ENCODE data around the gene DUSP9.

DUSP9 gene

DNA sequence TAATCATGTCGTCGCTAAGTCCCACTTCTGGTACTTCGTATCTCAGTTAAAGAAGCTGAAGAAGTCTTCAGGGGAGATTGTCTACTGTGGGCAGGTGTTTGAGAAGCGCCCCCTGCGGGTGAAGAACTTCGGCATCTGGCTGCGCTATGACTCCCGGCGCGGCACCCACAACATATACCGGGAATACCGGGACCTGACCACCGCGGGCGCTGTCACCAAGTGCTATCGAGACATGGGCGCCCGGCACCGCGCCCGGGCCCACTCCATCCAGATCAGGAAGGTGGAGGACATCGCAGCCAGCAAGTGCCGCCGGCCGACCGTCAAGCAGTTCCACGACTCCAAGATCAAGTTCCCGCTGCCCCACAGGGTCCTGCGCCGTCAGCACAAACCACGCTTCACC is 15.3 kb downstream of the DUSP9 start (continued):
- TF ChIP-seq ZNF549 (tag by site-specific recombination; IDR thresholded peaks at IDR 0.05) (no peak), ZNF776 (tag by site-specific recombination; IDR thresholded peaks at IDR 0.05; ENCODE audit: borderline replicate concordance) (no peak), ZNF214 (tag by site-specific recombination; IDR thresholded peaks at IDR 0.05; ENCODE audit: borderline replicate concordance) (no peak), MYNN (tag by site-specific recombination; IDR thresholded peaks at IDR 0.05; ENCODE audit: borderline replicate concordance) (no peak), YY2 (tag by site-specific recombination; IDR thresholded peaks at IDR 0.05) (no peak), ZXDB (tag by site-specific recombination; IDR thresholded peaks at IDR 0.05) (no peak)

DNA sequence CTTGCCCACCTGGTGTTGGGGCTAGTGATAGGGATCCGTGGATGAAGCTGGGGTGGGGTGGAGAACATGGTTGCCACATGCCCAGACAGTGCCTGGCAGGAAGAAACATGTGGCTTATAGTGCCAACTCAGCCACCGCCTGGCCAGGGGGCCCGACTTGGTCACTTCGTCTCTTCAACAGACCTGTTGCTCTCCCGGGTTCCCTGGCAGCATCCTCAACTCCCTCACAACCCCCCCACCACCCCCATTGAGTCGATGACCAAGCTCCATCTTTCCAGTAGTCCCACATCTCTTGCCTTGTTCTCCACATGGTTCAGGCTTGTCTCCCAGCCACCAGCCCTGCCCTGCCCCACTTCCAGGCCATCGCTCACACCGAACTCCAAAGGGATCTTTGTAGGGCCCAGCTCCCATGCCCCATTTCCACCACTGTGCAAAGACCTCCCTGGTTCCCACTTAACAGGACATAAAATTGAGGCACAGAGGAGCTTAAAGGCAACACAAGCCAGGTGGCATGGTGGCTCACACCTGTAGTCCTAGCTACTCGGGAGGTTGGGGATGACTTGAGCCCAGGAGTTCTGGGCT is 18.8 kb downstream of the DUSP9 start:
- no peaks in the 10 kb centered on the region for H3K36me3 ChIP-seq (ENCODE audit: control insufficient read depth in 2 of 2, insufficient read depth in 1 of 2, low read length in 2 of 2)
- no peak overlapping the region for H3K27ac ChIP-seq (ENCODE audit: extremely low read depth, low read depth, low read length)
- H3K4me1 ChIP-seq (ENCODE audit: control insufficient read depth, insufficient read depth, low read length): no peaks in the 10 kb centered on the region
- TF ChIP-seq ZNF169 (tag by site-specific recombination; IDR thresholded peaks at IDR 0.05): no peak
- TF ChIP-seq SCRT2 (tag by site-specific recombination; IDR thresholded peaks at IDR 0.05): peak; percentile 50
- TF ChIP-seq, protein P1, sequence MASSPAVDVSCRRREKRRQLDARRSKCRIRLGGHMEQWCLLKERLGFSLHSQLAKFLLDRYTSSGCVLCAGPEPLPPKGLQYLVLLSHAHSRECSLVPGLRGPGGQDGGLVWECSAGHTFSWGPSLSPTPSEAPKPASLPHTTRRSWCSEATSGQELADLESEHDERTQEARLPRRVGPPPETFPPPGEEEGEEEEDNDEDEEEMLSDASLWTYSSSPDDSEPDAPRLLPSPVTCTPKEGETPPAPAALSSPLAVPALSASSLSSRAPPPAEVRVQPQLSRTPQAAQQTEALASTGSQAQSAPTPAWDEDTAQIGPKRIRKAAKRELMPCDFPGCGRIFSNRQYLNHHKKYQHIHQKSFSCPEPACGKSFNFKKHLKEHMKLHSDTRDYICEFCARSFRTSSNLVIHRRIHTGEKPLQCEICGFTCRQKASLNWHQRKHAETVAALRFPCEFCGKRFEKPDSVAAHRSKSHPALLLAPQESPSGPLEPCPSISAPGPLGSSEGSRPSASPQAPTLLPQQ (tag by site-specific recombination; IDR thresholded peaks at IDR 0.05): no peak
- TF ChIP-seq ZNF157 (tag by site-specific recombination; IDR thresholded peaks at IDR 0.05): no peak
- no peak for TF ChIP-seq ZNF37A (tag by site-specific recombination; IDR thresholded peaks at IDR 0.05)
- ChIA-PET POLR2A (interaction anchor here (0.5 kb wide), 1 partner anchor 22 kb away, joined by 3 read pairs; the partner anchor contains the start of gene SLC6A8), CTCF (interaction anchor here (0.5 to 4.8 kb wide), 13 partner anchors 8 to 633 kb away, joined by 3 to 63 read pairs (median 4); no protein-coding TSS in a partner anchor)
- H3K9me3 ChIP-seq (ENCODE audit: control insufficient read depth, insufficient read depth, low read depth, low read length): no peaks in the 10 kb centered on the region
- no peak overlapping the region for H3K4me3 ChIP-seq (ENCODE audit: low read depth, low read length)

DNA sequence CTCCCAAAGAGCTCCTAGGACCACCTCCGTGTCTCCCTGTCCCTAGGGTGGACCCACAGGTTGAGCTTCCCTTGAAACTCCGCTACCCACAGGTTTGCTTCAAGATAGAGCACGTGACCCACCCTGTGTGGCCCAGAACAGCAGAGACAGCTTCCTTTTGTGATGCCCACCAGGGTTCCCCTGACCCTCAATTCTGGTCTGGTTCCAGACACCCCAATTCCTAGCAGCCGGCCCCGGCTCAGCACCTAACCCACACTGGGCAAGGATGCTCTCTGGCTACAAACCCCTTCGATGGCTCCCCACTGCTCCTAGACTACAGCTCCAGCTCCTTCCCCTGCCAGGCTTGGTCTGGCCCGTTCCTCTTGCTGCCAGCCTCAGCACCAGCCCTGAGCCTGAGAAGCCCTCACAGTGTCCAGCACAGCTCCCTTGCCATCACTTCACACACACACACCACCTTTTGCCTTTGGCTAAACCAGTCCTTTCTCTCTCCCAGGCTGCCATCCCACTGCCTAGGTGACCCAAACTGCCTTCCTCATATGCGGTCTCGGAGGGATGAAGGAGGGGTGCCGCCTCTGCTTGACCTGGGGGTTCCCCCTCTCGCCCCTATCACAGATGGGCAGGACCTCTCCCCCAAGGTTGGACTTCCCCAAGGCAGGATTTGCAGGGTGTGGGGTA is 20.4 kb downstream of the DUSP9 start:
- TF ChIP-seq, protein P2, sequence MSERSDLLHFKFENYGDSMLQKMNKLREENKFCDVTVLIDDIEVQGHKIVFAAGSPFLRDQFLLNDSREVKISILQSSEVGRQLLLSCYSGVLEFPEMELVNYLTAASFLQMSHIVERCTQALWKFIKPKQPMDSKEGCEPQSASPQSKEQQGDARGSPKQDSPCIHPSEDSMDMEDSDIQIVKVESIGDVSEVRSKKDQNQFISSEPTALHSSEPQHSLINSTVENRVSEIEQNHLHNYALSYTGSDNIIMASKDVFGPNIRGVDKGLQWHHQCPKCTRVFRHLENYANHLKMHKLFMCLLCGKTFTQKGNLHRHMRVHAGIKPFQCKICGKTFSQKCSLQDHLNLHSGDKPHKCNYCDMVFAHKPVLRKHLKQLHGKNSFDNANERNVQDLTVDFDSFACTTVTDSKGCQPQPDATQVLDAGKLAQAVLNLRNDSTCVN (tag by site-specific recombination; optimal IDR thresholded peaks at IDR 0.05): peak; percentile 7
- TF ChIP-seq, protein P3, sequence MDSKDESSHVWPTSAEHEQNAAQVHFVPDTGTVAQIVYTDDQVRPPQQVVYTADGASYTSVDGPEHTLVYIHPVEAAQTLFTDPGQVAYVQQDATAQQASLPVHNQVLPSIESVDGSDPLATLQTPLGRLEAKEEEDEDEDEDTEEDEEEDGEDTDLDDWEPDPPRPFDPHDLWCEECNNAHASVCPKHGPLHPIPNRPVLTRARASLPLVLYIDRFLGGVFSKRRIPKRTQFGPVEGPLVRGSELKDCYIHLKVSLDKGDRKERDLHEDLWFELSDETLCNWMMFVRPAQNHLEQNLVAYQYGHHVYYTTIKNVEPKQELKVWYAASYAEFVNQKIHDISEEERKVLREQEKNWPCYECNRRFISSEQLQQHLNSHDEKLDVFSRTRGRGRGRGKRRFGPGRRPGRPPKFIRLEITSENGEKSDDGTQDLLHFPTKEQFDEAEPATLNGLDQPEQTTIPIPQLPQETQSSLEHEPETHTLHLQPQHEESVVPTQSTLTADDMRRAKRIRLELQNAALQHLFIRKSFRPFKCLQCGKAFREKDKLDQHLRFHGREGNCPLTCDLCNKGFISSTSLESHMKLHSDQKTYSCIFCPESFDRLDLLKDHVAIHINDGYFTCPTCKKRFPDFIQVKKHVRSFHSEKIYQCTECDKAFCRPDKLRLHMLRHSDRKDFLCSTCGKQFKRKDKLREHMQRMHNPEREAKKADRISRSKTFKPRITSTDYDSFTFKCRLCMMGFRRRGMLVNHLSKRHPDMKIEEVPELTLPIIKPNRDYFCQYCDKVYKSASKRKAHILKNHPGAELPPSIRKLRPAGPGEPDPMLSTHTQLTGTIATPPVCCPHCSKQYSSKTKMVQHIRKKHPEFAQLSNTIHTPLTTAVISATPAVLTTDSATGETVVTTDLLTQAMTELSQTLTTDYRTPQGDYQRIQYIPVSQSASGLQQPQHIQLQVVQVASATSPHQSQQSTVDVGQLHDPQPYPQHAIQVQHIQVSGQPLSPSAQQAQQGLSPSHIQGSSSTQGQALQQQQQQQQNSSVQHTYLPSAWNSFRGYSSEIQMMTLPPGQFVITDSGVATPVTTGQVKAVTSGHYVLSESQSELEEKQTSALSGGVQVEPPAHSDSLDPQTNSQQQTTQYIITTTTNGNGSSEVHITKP (tag by site-specific recombination; IDR thresholded peaks at IDR 0.05): 0 out of 2 replicates have a peak, but pooled peaks have one; percentile 12
- TF ChIP-seq ZNF600 (tag by site-specific recombination; IDR thresholded peaks at IDR 0.05) (0 out of 2 replicates have a peak, but pooled peaks have one; percentile 8), ZNF10 (tag by site-specific recombination; IDR thresholded peaks at IDR 0.05) (no peak)
- TF ChIP-seq, protein P4, sequence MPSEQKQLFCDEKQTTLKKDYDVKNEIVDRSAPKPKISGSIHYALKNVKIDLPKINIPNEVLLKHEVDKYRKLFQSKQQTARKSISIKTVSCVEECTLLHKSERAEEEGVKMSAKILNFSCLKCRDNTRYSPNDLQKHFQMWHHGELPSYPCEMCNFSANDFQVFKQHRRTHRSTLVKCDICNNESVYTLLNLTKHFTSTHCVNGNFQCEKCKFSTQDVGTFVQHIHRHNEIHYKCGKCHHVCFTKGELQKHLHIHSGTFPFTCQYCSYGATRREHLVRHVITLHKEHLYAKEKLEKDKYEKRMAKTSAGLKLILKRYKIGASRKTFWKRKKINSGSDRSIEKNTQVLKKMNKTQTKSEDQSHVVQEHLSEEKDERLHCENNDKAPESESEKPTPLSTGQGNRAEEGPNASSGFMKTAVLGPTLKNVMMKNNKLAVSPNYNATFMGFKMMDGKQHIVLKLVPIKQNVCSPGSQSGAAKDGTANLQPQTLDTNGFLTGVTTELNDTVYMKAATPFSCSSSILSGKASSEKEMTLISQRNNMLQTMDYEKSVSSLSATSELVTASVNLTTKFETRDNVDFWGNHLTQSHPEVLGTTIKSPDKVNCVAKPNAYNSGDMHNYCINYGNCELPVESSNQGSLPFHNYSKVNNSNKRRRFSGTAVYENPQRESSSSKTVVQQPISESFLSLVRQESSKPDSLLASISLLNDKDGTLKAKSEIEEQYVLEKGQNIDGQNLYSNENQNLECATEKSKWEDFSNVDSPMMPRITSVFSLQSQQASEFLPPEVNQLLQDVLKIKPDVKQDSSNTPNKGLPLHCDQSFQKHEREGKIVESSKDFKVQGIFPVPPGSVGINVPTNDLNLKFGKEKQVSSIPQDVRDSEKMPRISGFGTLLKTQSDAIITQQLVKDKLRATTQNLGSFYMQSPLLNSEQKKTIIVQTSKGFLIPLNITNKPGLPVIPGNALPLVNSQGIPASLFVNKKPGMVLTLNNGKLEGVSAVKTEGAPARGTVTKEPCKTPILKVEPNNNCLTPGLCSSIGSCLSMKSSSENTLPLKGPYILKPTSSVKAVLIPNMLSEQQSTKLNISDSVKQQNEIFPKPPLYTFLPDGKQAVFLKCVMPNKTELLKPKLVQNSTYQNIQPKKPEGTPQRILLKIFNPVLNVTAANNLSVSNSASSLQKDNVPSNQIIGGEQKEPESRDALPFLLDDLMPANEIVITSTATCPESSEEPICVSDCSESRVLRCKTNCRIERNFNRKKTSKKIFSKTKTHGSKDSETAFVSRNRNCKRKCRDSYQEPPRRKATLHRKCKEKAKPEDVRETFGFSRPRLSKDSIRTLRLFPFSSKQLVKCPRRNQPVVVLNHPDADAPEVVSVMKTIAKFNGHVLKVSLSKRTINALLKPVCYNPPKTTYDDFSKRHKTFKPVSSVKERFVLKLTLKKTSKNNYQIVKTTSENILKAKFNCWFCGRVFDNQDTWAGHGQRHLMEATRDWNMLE (tag by site-specific recombination; conservative IDR thresholded peaks at IDR 0.05; ENCODE audit: low read depth): 0 out of 2 replicates have a peak, but pooled peaks have one; percentile 46
- Histone ChIP-seq H3K9me3 (ENCODE audit: control insufficient read depth, insufficient read depth, low read depth, low read length) (no peaks in the 10 kb centered on the region), H3K4me1 (ENCODE audit: control insufficient read depth, insufficient read depth, low read length) (no peaks in the 10 kb centered on the region), H3K4me3 (ENCODE audit: low read depth, low read length) (no peak overlapping the region), H3K36me3 (ENCODE audit: control insufficient read depth in 2 of 2, insufficient read depth in 1 of 2, low read length in 2 of 2) (no peaks in the 10 kb centered on the region), H3K27ac (ENCODE audit: extremely low read depth, low read depth, low read length) (no peak overlapping the region)
- POLR2A ChIA-PET: interaction anchor here (1.1 to 1.8 kb wide), 2 partner anchors 41 to 69 kb away, joined by 4 to 5 read pairs; no protein-coding TSS in a partner anchor
- CTCF ChIA-PET: interaction anchor here (0.7 to 5.2 kb wide), 41 partner anchors 9 to 725 kb away, joined by 3 to 63 read pairs (median 6); partner anchors contain the start of genes ARHGAP4, DUSP9 and SLC6A8

All from HEK293 (cell line).